ENCODE measurements around the gene ARHGAP1. TPM values are rescaled to one million over a fixed set of nuclear protein-coding genes. Genes with fewer than 3 reads are reported as not detected.

The ARHGAP1 gene
- total RNA-seq, 1 experiment from 2014 or later = 16.1 TPM

DNA sequence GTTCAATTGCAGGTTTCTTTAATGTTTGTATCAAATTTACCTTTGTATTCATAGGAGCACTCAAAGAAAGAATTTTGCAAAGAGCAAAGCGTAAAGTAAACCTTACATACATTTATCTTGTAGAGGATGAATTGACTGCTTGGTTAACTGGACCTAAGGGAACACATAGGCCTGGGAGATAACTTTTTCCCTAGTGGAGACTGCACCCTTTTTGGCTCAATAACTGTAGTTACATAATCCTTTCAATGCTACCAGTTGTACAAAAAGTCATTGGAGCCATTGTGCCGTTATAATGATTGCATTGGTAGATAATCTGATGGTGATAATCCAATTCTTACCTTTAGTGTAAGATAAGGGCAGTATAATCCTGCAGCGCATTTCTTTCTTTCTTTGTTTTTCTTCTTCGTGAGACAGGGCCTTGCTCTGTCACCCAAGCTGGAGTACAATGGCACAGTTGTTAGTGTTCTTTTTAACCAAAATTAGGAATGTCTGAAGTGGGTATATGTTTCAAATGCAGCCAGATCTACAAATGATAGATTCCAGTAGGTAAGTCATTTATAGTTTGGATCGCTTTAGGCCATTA, 64.8 kb downstream of the ARHGAP1 start:
- Histone ChIP-seq H3K9me3 (ENCODE audit: low read length) (no peaks in the 10 kb centered on the region), H3K27me3 (ENCODE audit: low read length) (no peaks in the 10 kb centered on the region), H3K9me2 (replicated peaks; ENCODE audit: low read length) (no peaks in the 10 kb centered on the region), H3K4me1 (ENCODE audit: insufficient read depth, low read length) (no peaks in the 10 kb centered on the region), H3K4me2 (ENCODE audit: low read length) (no peak overlapping the region), H2AFZ (ENCODE audit: low read length) (no peak overlapping the region), H3K4me3 (ENCODE audit: low read length) (no peak overlapping the region), H3K79me2 (ENCODE audit: low read length) (no peaks in the 10 kb centered on the region), H4K20me1 (ENCODE audit: low read length) (no peaks in the 10 kb centered on the region), H3K9ac (ENCODE audit: low read length) (no peak overlapping the region), H3K27ac (ENCODE audit: low read length) (no peak overlapping the region), H3F3A (ENCODE audit: low read length, unreplicated experiment) (no peaks in the 10 kb centered on the region), H3K36me3 (ENCODE audit: low read depth, low read length) (peaks cover 4% of the 10 kb centered on the region)
- ATAC-seq (no peak), DNase-seq (no peak)
- intact Hi-C loops (cut with micrococcal nuclease) = no loop called here
- ChIA-PET POLR2A (ENCODE audit: unreplicated experiment) (no interaction called here), CTCF (no interaction called here)
- TF ChIP-seq, protein P1, sequence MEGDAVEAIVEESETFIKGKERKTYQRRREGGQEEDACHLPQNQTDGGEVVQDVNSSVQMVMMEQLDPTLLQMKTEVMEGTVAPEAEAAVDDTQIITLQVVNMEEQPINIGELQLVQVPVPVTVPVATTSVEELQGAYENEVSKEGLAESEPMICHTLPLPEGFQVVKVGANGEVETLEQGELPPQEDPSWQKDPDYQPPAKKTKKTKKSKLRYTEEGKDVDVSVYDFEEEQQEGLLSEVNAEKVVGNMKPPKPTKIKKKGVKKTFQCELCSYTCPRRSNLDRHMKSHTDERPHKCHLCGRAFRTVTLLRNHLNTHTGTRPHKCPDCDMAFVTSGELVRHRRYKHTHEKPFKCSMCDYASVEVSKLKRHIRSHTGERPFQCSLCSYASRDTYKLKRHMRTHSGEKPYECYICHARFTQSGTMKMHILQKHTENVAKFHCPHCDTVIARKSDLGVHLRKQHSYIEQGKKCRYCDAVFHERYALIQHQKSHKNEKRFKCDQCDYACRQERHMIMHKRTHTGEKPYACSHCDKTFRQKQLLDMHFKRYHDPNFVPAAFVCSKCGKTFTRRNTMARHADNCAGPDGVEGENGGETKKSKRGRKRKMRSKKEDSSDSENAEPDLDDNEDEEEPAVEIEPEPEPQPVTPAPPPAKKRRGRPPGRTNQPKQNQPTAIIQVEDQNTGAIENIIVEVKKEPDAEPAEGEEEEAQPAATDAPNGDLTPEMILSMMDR (conservative IDR thresholded peaks at IDR 0.05; ENCODE audit: low read depth, low read length) = no peak
- TF ChIP-seq EZH2 (IDR thresholded peaks at IDR 0.05; ENCODE audit: low read length, unreplicated experiment) = no peak
- no TSS peak for BruUV-seq (replicated peaks)

DNA sequence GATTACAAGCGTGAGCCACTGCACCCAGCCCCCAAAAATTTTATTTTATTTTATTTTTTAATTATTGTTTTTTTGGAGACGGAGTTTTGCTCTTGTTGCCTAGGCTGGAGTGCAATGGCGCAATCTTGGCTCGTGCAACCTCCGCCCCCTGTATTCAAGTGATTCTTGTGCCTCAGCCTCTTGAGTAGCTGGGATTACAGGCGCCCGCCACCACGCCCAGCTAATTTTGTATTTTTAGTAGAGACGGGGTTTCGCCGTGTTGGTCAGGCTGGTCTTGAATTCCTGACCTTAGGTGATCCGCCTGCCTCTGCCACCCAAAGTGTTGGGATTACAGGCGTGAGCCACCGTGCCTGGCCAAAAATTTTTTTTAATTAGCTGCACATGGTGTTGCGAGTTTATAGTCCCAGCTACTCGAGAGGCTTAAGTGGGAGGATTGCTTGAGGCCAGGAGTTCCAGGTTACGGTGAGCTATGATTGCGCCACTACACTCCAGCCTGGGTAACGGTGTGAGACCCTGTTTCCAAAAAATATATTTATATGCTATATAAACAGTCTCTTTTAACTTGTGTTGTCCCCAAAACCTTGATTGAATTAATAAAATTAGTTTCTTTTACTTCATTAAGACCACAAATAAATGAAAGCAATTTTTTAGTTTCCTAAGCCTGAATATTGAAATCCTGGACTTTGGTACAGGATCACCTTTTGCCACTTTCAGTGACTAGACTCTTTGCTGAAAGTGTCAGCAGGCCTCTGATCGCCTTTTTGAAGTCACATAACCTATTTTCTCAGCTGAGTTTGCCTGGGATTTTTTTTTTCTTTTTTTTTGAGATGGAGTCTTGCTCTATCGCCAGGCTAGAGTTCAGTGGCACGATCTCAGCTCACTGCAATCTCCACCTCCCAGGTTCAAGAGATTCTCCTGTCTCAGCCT, 66.9 kb downstream of the ARHGAP1 start:
- ChIA-PET POLR2A (ENCODE audit: unreplicated experiment) (no interaction called here), CTCF (no interaction called here)
- no peaks in the 10 kb centered on the region for H3F3A ChIP-seq (ENCODE audit: low read length, unreplicated experiment)
- no peak overlapping the region for H3K4me3 ChIP-seq (ENCODE audit: low read length)
- H4K20me1 ChIP-seq (ENCODE audit: low read length) = no peaks in the 10 kb centered on the region
- H3K9ac ChIP-seq (ENCODE audit: low read length) = no peak overlapping the region
- peaks cover 4% of the 10 kb centered on the region; the same call in 1 of the 2 replicates for H3K36me3 ChIP-seq (ENCODE audit: low read depth, low read length)
- no peaks in the 10 kb centered on the region for H3K9me2 ChIP-seq (replicated peaks; ENCODE audit: low read length)
- no peaks in the 10 kb centered on the region for H3K9me3 ChIP-seq (ENCODE audit: low read length)
- TF ChIP-seq EZH2phosphoT487 (IDR thresholded peaks at IDR 0.05; ENCODE audit: borderline replicate concordance, low read length) (no peak), EZH2 (IDR thresholded peaks at IDR 0.05; ENCODE audit: low read length, unreplicated experiment) (no peak)
- TF ChIP-seq, protein P1 (conservative IDR thresholded peaks at IDR 0.05; ENCODE audit: low read depth, low read length) = no peak
- intact Hi-C loops (cut with micrococcal nuclease) = no loop called here
- no peaks in the 10 kb centered on the region for H3K4me1 ChIP-seq (ENCODE audit: insufficient read depth, low read length)
- no TSS peak for BruUV-seq (replicated peaks)
- H3K27ac ChIP-seq (ENCODE audit: low read length) = no peak overlapping the region
- H3K4me2 ChIP-seq (ENCODE audit: low read length) = no peak overlapping the region
- no peaks in the 10 kb centered on the region for H3K79me2 ChIP-seq (ENCODE audit: low read length)
- ATAC-seq (no peak), DNase-seq (no peak)
- H2AFZ ChIP-seq (ENCODE audit: low read length) = no peak overlapping the region
- no peaks in the 10 kb centered on the region for H3K27me3 ChIP-seq (ENCODE audit: low read length)

DNA sequence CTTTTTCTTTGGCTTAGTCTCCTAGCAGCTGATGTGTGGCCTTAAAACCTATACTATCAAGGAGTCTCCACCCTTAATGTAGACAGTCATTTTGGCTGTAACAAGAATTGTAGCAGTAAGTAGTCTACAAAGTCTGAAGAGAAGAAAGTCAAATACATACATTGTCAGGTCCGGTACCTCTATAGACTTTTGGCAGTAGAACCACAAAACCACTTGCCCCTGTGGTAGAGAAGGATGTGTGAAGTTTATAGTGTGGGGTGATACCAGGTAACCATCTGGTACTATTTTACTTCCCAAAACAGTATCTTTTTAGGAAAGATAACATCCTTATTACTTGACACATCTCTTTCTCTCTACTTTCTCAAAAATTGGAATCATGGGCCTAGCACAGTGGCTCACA, 67.9 kb downstream of the ARHGAP1 start:
- no peaks in the 10 kb centered on the region for H3K27me3 ChIP-seq (ENCODE audit: low read length)
- ChIA-PET CTCF (no interaction called here), POLR2A (ENCODE audit: unreplicated experiment) (no interaction called here)
- intact Hi-C loops (cut with micrococcal nuclease) = no loop called here
- no peak overlapping the region for H3K4me3 ChIP-seq (ENCODE audit: low read length)
- TF ChIP-seq, protein P1 (conservative IDR thresholded peaks at IDR 0.05; ENCODE audit: low read depth, low read length) = no peak
- TF ChIP-seq EZH2phosphoT487 (IDR thresholded peaks at IDR 0.05; ENCODE audit: borderline replicate concordance, low read length) = no peak
- no peak for TF ChIP-seq EZH2 (IDR thresholded peaks at IDR 0.05; ENCODE audit: low read length, unreplicated experiment)
- no peaks in the 10 kb centered on the region for H4K20me1 ChIP-seq (ENCODE audit: low read length)
- H3K9ac ChIP-seq (ENCODE audit: low read length) = no peak overlapping the region
- H3K27ac ChIP-seq (ENCODE audit: low read length) = no peak overlapping the region
- DNase-seq = no peak
- no peaks in the 10 kb centered on the region for H3F3A ChIP-seq (ENCODE audit: low read length, unreplicated experiment)
- peaks cover 4% of the 10 kb centered on the region; the same call in 1 of the 2 replicates for H3K36me3 ChIP-seq (ENCODE audit: low read depth, low read length)
- H3K4me1 ChIP-seq (ENCODE audit: insufficient read depth, low read length) = no peaks in the 10 kb centered on the region
- H3K9me2 ChIP-seq (replicated peaks; ENCODE audit: low read length) = no peaks in the 10 kb centered on the region
- no peak for ATAC-seq
- no peaks in the 10 kb centered on the region for H3K9me3 ChIP-seq (ENCODE audit: low read length)
- no TSS peak for BruUV-seq (replicated peaks)
- no peak overlapping the region for H2AFZ ChIP-seq (ENCODE audit: low read length)
- no peak overlapping the region for H3K4me2 ChIP-seq (ENCODE audit: low read length)
- no peaks in the 10 kb centered on the region for H3K79me2 ChIP-seq (ENCODE audit: low read length)

All from PC-3 (cell line).